Spleen (tissue), 11 donors: ENCODE data around the gene MAJIN. TPM values are rescaled to one million over a fixed set of nuclear protein-coding genes. Genes with fewer than 3 reads are reported as not detected.

Experiments
- DNase-seq: peaks from one replicate; pipeline ENCODE4 v3.0.0-alpha.2; 2020
- H3K27ac ChIP-seq, 8 donors: fragments of 200-600 bp; sonication (generic) in 7 of 8; 1 replicate in 4 of 8; 2 replicates in 4 of 8; pipeline versions ENCODE4 v1.5.0 to v1.8.0; 2016 to 2021; ENCODE audit warnings: inconsistent platforms in 4 of 8, mild to moderate bottlenecking in 4 of 8, moderate library complexity in 1 of 8
- H3K27me3 ChIP-seq, 7 donors: fragments of 200-600 bp; sonication (generic) in 6 of 7; replicated peaks in 1 of 7; 1 replicate in 4 of 7; 2 replicates in 3 of 7; pipeline versions ENCODE4 v1.5.0 to v1.8.0; 2016 to 2021; ENCODE audit warnings: inconsistent platforms in 3 of 7, mild to moderate bottlenecking in 1 of 7
- H3K36me3 ChIP-seq, 6 donors: fragments of 200-600 bp; sonication (generic) in 5 of 6; 1 replicate in 4 of 6; 2 replicates in 2 of 6; pipeline versions ENCODE4 v1.5.0 to v1.8.0; 2016 to 2021; ENCODE audit warnings: inconsistent platforms in 2 of 6
- H3K4me1 ChIP-seq, 6 donors: fragments of 200-600 bp; sonication (generic) in 5 of 6; 1 replicate in 3 of 6; 2 replicates in 3 of 6; pipeline versions ENCODE4 v1.5.0 to v1.8.0; 2016 to 2021; ENCODE audit warnings: inconsistent platforms in 3 of 6
- H3K4me3 ChIP-seq, 8 donors: fragments of 200-600 bp; sonication (generic) in 7 of 8; 1 replicate in 4 of 8; 2 replicates in 4 of 8; pipeline versions ENCODE4 v1.5.0 to v1.8.0; 2016 to 2021; ENCODE audit warnings: inconsistent platforms in 4 of 8, mild to moderate bottlenecking in 4 of 8, moderate library complexity in 2 of 8
- H3K9me3 ChIP-seq, 8 donors: fragments of 200-600 bp; sonication (generic) in 7 of 8; 1 replicate in 4 of 8; 2 replicates in 4 of 8; pipeline versions ENCODE4 v1.5.0 to v1.8.0; 2016 to 2021; ENCODE audit warnings: inconsistent platforms in 4 of 8
- POLR2A ChIP-seq, 3 donors: fragments of 450-650 bp; IDR thresholded peaks; one replicate each; pipeline ENCODE4 v1.5.1; 2017; ENCODE audit warnings: antibody characterized with exemption in 3 of 3, mild to moderate bottlenecking in 1 of 3
- POLR2AphosphoS5 ChIP-seq, 3 donors: sonication (generic); formaldehyde crosslinking; IDR thresholded peaks; one replicate each; pipeline ENCODE4 v1.5.1; 2017; ENCODE audit warnings: antibody characterized with exemption in 3 of 3
- WGBS, 5 donors: extraction: QIAGEN DNeasy Blood & Tissue Kit in 3 of 5; methylation state at CpG; one replicate each; pipeline versions ENCODE4 v1.1.5 to v1.1.7; 2013 to 2018; 5-methylcytosine and 5-hydroxymethylcytosine counted together
- intact Hi-C: fragments of 100-400 bp; cut with DNase I; formaldehyde crosslinking; loops from one replicate; pipeline ENCODE4 v1.15.0; 2023; ENCODE audit warnings: low total_unique reads
- polyA plus RNA-seq, 3 donors: library from polyadenylated mRNA; stranded (reverse); fragments of 200-250 nt; gene quantifications; one replicate each; pipeline ENCODE4 v1.2.1, GENCODE V29; 2013
- total RNA-seq, 7 donors: library from RNA; depleted of rRNA in 3 of 7; stranded (reverse); fragments of >200 nt in 3 of 7; fragmentation: NEBNext Ultra II Directional in 4 of 7; extraction: Animal tissue kit (Norgen Biotek cat#: 25700) in 4 of 7; gene quantifications; one replicate each; pipeline versions ENCODE4 v1.1.0 to v1.2.1, GENCODE V29; 2016 to 2021
- TF ChIP-seq, protein P1 (sequence below), 11 experiments: fragments of 200-600 bp in 7 of 11; fragments of 450-650 bp in 4 of 11; sonication (generic) in 4 of 11; IDR thresholded peaks in 8 of 11; conservative IDR thresholded peaks in 3 of 11; 1 replicate in 7 of 11; 2 replicates in 4 of 11; pipeline versions ENCODE4 v1.4.0 to v1.8.0; 2016 to 2021; ENCODE audit warnings: antibody characterized with exemption in 11 of 11, inconsistent platforms in 4 of 11, mild to moderate bottlenecking in 1 of 11
- donor health status: healthy with polysubstance abuse.
- donor health status: DM: no; HTN: no; CAD: no; lungs with moderate emphysema.
- donor health status: DM: no; HTN: no; CAD: no.
- donor health status: Bipolar disorder and iron deficiency.
- donor health status: healthy.
- donor health status: DM: no; HTN: no; CAD: no.
- donor health status: DM: yes; HTN: yes; CAD: no.

MAJIN gene
- total and polyA plus RNA-seq, 10 donors: 0.40 to 2.6 (median 0.87) TPM; not detected in 3

DNA sequence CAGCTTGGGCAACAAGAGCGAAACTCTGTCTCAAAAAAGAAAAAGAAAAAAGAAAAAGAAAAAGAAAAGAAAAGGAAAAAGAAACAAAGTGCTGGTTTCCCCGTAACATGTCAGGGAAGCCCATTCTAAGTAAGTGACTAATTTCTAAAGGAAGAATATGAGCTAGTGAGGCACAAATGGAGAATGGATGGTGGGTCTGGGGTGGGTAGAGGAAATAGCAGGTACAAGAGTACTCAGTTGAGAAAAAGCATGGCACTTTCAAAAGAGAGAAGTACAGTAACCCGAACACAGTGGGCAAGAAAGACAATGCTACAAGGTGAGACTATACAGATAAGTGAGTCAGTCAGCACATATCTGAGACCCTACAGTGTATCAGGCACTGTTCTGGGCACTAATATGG, 4.5 kb downstream of the MAJIN start:
- WGBS, 5 donors: 67 to 89% (median 78%) methylated on average over 3 of the region's 3 CpGs
- Histone ChIP-seq H3K9me3 (no peaks in the 10 kb centered on the region), H3K27ac (no peak overlapping the region), H3K36me3 (no peaks in the 10 kb centered on the region), H3K4me3 (no peak overlapping the region), H3K4me1 (peaks cover 3 to 16% (median 11%) of the 10 kb centered on the region in 6 donors), H3K27me3 (peaks cover 0 to 16% (median 0%) of the 10 kb centered on the region in 7 donors)
- DNase-seq: no peak
- TF ChIP-seq, protein P1, sequence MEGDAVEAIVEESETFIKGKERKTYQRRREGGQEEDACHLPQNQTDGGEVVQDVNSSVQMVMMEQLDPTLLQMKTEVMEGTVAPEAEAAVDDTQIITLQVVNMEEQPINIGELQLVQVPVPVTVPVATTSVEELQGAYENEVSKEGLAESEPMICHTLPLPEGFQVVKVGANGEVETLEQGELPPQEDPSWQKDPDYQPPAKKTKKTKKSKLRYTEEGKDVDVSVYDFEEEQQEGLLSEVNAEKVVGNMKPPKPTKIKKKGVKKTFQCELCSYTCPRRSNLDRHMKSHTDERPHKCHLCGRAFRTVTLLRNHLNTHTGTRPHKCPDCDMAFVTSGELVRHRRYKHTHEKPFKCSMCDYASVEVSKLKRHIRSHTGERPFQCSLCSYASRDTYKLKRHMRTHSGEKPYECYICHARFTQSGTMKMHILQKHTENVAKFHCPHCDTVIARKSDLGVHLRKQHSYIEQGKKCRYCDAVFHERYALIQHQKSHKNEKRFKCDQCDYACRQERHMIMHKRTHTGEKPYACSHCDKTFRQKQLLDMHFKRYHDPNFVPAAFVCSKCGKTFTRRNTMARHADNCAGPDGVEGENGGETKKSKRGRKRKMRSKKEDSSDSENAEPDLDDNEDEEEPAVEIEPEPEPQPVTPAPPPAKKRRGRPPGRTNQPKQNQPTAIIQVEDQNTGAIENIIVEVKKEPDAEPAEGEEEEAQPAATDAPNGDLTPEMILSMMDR (IDR thresholded peaks at IDR 0.05 in 8 of 11, conservative IDR thresholded peaks at IDR 0.05 in 3 of 11): no peak
- no peak for TF ChIP-seq POLR2AphosphoS5 (IDR thresholded peaks at IDR 0.05)
- TF ChIP-seq POLR2A (IDR thresholded peaks at IDR 0.05): no peak
- intact Hi-C loops: no loop called here

DNA sequence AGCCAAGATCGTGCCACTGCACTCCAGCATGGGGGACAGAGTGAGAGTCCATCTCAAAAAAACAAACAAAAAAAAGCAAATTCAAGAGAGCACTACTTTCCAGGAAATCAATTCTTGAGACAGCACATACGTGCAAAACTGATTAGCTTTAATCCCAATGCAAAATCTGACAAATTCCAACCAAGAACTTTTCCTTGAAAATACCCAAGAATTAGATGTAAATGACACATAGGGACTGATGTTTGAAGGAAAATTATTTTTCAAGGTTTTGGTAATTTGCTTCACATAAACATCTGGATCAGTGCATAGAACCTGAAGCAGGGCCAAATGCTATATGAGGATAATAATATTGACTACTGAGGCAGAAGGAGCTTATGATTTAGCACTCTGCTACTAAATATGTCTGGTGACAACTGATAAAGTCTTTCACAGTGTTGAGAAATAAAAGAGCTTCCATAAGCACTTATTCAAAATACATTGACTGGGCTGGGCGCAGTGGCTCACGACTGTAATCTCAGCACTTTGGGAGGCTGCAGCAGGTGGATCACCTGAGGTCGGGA, 8.8 kb downstream of the MAJIN start:
- H3K36me3 ChIP-seq: no peaks in the 10 kb centered on the region
- H3K27ac ChIP-seq: no peak overlapping the region
- intact Hi-C loops: no loop called here
- no peak for DNase-seq
- H3K27me3 ChIP-seq: peaks cover 0 to under 1% (median 0%) of the 10 kb centered on the region in 7 donors
- 78 to 88% (median 84%) methylated on average over 5 of the region's 5 CpGs for whole genome bisulfite sequencing, 5 donors
- H3K4me1 ChIP-seq: no peaks in the 10 kb centered on the region
- no peaks in the 10 kb centered on the region for H3K9me3 ChIP-seq
- H3K4me3 ChIP-seq: no peak overlapping the region
- TF ChIP-seq POLR2AphosphoS5 (IDR thresholded peaks at IDR 0.05) (no peak), POLR2A (IDR thresholded peaks at IDR 0.05) (no peak)
- TF ChIP-seq, protein P1 (IDR thresholded peaks at IDR 0.05 in 8 of 11, conservative IDR thresholded peaks at IDR 0.05 in 3 of 11): no peak

DNA sequence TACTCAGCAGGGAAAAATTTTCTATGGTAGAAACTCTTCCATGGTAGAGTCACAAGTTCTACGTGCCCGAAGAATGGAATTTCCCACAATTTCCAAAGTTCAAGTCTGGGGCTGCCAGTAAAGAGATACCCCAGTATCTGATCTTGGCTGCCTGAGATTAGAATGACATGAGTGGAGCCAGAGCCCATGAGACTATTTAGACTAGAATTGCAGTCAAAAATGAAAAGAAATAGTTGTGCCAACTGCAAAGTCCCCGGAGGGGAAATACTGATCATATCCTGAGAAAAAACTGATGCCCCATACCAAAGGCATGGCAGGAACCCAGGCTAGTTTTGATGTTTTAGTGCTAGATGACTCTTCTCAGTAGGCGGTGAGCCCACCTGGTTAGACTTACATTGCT, 11.2 kb downstream of the MAJIN start:
- Histone ChIP-seq H3K36me3 (no peaks in the 10 kb centered on the region), H3K4me1 (no peaks in the 10 kb centered on the region), H3K27me3 (peaks cover 0 to 5% (median 0%) of the 10 kb centered on the region in 7 donors), H3K4me3 (no peak overlapping the region), H3K9me3 (no peaks in the 10 kb centered on the region), H3K27ac (no peak overlapping the region)
- TF ChIP-seq, protein P1 (IDR thresholded peaks at IDR 0.05 in 8 of 11, conservative IDR thresholded peaks at IDR 0.05 in 3 of 11): no peak
- no peak for TF ChIP-seq POLR2AphosphoS5 (IDR thresholded peaks at IDR 0.05)
- TF ChIP-seq POLR2A (IDR thresholded peaks at IDR 0.05): no peak
- intact Hi-C loops: no loop called here
- no peak for DNase-seq
- 61 to 80% (median 73%) methylated on average over 4 of the region's 4 CpGs for WGBS, 5 donors

DNA sequence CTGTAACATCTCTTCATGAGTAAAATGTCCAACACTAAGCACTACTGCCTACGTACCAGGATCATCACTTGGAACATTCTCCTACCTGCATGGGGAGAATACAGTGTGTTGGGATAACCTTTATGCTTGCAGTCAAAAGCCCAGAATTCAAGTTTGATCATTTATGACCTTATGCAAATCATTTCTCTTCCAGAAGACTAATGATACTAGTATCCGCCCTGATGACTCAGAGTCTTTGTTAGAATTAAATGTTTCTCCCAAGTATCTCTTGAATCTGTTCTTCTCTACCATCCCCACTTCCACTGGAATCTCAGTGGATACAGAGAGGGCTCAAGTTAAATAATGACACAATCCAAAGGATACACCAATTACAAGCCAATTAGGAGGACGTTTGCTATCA, 12.4 kb downstream of the MAJIN start:
- Histone ChIP-seq H3K9me3 (no peaks in the 10 kb centered on the region), H3K4me1 (no peaks in the 10 kb centered on the region), H3K36me3 (no peaks in the 10 kb centered on the region), H3K27ac (no peak overlapping the region), H3K4me3 (no peak overlapping the region), H3K27me3 (peaks cover 0 to 5% (median 0%) of the 10 kb centered on the region in 7 donors)
- intact Hi-C loops: no loop called here
- no peak for DNase-seq
- WGBS, 5 donors: 53 to 64% (median 58%) methylated on average over 3 of the region's 3 CpGs
- no peak for TF ChIP-seq POLR2A (IDR thresholded peaks at IDR 0.05)
- no peak for TF ChIP-seq POLR2AphosphoS5 (IDR thresholded peaks at IDR 0.05)
- TF ChIP-seq, protein P1 (IDR thresholded peaks at IDR 0.05 in 8 of 11, conservative IDR thresholded peaks at IDR 0.05 in 3 of 11): no peak
